Activated naive CD8-positive, alpha-beta T cell (primary cell): Measurements from ENCODE around the gene MRI1.

Experiments used
- H3K27ac Mint-ChIP-seq: one replicate; pipeline ENCODE4 v1.8.0; 2021; ENCODE audit warnings: mixed read lengths
- H3K27me3 Mint-ChIP-seq: one replicate; pipeline ENCODE4 v1.8.0; 2021; ENCODE audit warnings: mixed read lengths
- H3K36me3 Mint-ChIP-seq: one replicate; pipeline ENCODE4 v1.8.0; 2021; ENCODE audit warnings: mixed read lengths
- H3K4me1 Mint-ChIP-seq: one replicate; pipeline ENCODE4 v1.8.0; 2021; ENCODE audit warnings: low read depth, mixed read lengths
- H3K4me3 Mint-ChIP-seq: one replicate; pipeline ENCODE4 v1.8.0; 2021; ENCODE audit warnings: mild to moderate bottlenecking, mixed read lengths
- H3K9me3 Mint-ChIP-seq: one replicate; pipeline ENCODE4 v1.8.0; 2021; ENCODE audit warnings: low read depth, mixed read lengths

MRI1 gene

DNA sequence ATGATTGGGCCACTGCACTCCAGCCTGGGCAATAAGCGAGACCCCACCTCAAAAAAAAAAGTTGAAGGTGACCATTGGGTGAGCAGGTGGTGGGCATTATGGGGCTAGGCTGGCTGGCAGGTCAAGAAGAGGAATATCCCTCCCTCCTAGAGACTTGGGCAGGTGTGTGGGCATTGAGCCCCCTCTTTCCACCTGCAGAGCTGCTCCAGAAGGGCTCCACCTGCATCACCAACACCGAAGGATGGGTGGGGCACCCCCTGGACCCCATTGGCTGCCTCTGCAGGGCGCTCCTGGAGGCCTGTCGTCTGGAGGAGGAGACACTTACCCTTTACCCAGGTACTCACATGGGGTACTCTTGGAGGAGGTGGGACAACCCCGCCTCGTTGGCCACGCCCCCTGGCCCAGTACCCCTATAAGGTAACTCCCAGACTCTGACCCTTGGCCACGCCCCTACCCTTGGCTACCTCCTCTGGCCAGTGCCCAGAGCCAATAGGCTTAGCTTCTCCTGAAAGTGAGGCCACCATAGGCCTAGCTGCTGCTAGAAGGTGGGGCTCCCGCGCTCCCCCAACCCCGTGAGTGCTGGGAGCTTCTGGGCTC lies 52.8 kb downstream of the MRI1 start:
- Mint-ChIP-seq H3K4me3 (no peak overlapping the region), H3K27ac (no peak overlapping the region), H3K27me3 (no peaks in the 10 kb centered on the region), H3K36me3 (no peaks in the 10 kb centered on the region), H3K4me1 (peaks cover 2% of the 10 kb centered on the region), H3K9me3 (no peaks in the 10 kb centered on the region)

DNA sequence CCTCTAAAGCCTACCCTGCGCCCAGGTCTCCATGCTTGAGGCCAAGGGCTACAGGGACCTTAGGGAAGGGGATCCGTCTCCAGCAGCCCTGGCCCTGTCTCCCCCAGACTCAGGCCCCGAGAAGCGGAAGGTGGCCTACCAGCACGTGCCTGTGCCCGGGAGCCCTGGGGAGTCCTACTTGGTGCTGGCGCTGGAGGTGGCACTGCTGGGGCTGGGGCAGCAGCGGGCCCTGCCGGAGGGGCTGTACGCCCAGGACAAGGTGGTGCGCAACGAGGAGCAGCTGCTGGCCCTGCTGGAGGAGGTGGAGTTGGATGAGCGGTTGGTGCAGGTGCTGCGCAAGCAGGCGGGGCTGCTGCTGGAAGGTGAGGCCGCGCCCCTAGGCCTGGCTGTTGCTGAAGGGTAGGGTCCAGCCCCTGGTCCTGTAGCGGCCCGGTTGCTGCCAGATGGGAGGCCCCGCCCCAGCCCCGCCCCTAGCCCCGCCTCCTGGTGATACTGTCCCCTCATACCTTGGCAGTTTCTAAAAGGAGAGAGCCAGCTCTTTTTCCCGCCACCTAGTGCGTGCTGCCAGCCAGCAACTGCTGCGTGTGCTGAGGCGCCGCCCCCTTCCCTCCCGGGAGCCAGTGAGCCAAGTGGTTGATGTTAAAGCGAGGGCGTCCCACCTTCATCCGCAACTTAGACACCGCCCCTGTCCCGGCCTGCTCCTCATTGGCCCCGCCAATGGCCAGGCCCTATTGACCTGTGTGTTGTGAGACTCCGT lies 53.5 kb downstream of the MRI1 start:
- no peaks in the 10 kb centered on the region for H3K36me3 Mint-ChIP-seq
- H3K4me1 Mint-ChIP-seq: peaks cover 2% of the 10 kb centered on the region
- no peak overlapping the region for H3K27ac Mint-ChIP-seq
- H3K9me3 Mint-ChIP-seq: no peaks in the 10 kb centered on the region
- no peak overlapping the region for H3K4me3 Mint-ChIP-seq
- H3K27me3 Mint-ChIP-seq: no peaks in the 10 kb centered on the region

DNA sequence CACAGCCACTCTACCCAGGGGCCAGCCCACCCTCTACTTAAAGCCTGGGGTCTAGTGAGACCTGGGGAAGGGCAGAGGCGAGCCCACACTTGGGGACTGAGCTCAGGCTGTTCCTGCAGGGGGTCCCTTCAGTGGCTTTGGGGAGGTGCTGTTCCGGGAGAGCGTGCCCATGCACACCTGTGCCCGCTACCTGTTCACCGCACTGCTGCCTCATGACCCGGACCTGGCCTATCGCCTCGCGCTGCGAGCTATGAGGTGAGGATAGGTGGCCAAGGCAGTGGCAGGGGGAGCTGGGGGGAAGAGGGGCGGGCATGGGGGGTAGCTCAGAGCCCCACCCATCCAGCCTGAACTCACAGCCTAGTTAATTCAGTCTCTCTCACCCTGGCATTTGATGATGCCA lies 54.9 kb downstream of the MRI1 start:
- no peaks in the 10 kb centered on the region for H3K27me3 Mint-ChIP-seq
- no peaks in the 10 kb centered on the region for H3K36me3 Mint-ChIP-seq
- H3K9me3 Mint-ChIP-seq: no peaks in the 10 kb centered on the region
- no peak overlapping the region for H3K27ac Mint-ChIP-seq
- no peak overlapping the region for H3K4me3 Mint-ChIP-seq
- H3K4me1 Mint-ChIP-seq: peaks cover 2% of the 10 kb centered on the region

DNA sequence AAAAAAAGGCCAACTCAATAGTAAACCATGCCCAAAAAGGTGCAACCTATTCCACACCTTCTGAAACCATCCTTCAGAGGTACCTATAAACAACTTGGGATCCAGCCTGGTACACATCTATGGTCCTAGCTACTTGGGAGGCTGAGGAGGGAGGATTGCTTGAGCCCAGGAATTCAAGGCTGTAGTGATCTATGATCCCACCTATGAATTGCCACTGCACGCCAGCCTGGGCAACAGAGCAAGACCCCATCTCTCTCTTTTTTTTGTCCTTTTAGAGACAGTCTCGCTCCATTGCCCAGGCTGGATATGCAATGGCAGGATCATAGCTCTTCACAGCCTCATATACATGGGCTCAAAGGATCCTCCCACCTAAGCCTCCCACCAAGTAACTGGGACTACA lies 57.0 kb downstream of the MRI1 start:
- no peak overlapping the region for H3K4me3 Mint-ChIP-seq
- H3K9me3 Mint-ChIP-seq: no peaks in the 10 kb centered on the region
- H3K27me3 Mint-ChIP-seq: no peaks in the 10 kb centered on the region
- H3K27ac Mint-ChIP-seq: no peak overlapping the region
- no peaks in the 10 kb centered on the region for H3K36me3 Mint-ChIP-seq
- H3K4me1 Mint-ChIP-seq: peaks cover 2% of the 10 kb centered on the region

DNA sequence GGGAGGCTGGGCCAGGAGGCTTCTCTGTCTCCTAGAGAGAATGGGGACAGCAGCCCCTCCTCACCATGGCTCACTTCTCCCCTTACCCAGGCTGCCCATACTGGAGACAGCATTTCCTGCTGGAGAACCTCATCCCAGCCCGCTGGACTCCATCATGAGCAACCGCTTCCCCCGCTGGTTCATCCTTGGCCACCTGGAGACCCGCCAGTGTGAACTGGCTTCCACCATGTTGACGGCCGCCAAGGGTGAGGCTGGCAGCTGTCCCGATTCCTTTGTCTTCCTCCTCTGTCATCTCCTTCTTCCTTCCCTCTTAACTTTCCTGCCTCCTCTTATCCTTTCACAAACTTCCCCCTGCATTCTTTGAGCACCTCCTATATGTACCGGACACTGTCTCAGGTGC lies 58.9 kb downstream of the MRI1 start:
- Mint-ChIP-seq H3K4me1 (peaks cover 2% of the 10 kb centered on the region), H3K27ac (no peak overlapping the region), H3K27me3 (no peaks in the 10 kb centered on the region), H3K4me3 (no peak overlapping the region), H3K9me3 (no peaks in the 10 kb centered on the region), H3K36me3 (no peaks in the 10 kb centered on the region)
